Measurements from ENCODE around the gene TGFBI.

DNA sequence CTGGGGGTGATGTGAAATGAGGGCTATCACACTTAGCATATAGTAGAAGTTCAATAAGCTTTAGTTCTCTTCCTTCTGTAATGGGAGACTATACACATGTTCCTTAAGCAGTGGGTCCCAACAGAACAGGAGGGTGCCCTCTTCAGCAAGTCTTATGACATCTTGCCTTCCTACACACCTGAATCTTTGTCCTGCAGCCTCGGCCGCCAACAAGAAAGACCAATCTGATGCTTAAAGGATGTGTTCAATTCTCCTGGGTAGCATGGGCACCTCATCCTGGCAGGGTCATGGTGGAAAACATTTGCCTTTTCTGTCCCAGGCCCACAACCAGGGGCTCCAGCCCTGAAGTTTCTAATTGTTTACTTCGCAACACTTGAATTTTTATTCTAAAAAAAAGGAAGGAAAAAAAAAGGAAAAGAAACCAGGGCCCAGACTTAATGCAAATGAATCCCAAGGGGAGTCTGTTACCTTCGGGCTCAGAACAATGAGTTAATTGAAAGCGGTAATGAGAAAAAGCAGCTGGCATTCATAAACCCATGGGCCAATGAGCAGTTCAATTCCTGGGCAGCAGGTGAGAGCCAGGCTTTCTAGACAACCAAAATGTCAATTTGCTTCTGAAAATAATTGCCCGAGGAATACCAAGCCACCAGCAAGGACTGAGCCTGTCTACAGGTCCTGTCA, 77.7 kb downstream of the TGFBI start:
- TF ChIP-seq EZH2 (IDR thresholded peaks at IDR 0.05; ENCODE audit: borderline replicate concordance, low read length), result no peak
- TF ChIP-seq, protein P1, sequence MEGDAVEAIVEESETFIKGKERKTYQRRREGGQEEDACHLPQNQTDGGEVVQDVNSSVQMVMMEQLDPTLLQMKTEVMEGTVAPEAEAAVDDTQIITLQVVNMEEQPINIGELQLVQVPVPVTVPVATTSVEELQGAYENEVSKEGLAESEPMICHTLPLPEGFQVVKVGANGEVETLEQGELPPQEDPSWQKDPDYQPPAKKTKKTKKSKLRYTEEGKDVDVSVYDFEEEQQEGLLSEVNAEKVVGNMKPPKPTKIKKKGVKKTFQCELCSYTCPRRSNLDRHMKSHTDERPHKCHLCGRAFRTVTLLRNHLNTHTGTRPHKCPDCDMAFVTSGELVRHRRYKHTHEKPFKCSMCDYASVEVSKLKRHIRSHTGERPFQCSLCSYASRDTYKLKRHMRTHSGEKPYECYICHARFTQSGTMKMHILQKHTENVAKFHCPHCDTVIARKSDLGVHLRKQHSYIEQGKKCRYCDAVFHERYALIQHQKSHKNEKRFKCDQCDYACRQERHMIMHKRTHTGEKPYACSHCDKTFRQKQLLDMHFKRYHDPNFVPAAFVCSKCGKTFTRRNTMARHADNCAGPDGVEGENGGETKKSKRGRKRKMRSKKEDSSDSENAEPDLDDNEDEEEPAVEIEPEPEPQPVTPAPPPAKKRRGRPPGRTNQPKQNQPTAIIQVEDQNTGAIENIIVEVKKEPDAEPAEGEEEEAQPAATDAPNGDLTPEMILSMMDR (IDR thresholded peaks at IDR 0.05; ENCODE audit: low read length), result no peak

Measured in OCI-LY1 (cell line).